Endothelial cell of umbilical vein (primary cell): Measurements from ENCODE around the gene NPS.

Experiments used
- EZH2 ChIP-seq: IDR thresholded peaks from 2 replicates; pipeline ENCODE4 v1.6.1; 2012; ENCODE audit warnings: borderline replicate concordance, low read depth, mild to moderate bottlenecking, moderate library complexity, low read length, inconsistent platforms; ENCODE audit not compliant: severe bottlenecking
- JUN ChIP-seq: IDR thresholded peaks from 2 replicates; pipeline ENCODE4 v1.6.1; 2011; ENCODE audit warnings: borderline replicate concordance, low read depth; ENCODE audit not compliant: insufficient read length, insufficient read depth
- POLR2A ChIP-seq: IDR thresholded peaks from 2 replicates; pipeline ENCODE4 v1.6.1; 2012; ENCODE audit warnings: low read depth, mild to moderate bottlenecking, control low read depth, low read length
- TF ChIP-seq, protein P1 (sequence below), 2 donors: IDR thresholded peaks; 1 replicate in 1 of 2; 2 replicates in 1 of 2; pipeline ENCODE4 v1.5.1; 2011; ENCODE audit warnings: low read length in 2 of 2, mild to moderate bottlenecking in 2 of 2, moderate library complexity in 2 of 2, control low read depth in 1 of 2, inconsistent platforms in 1 of 2, low read depth in 1 of 2; ENCODE audit not compliant: insufficient read depth in 1 of 2; ENCODE audit errors: extremely low read depth in 1 of 2
- TF ChIP-seq, protein P2 (sequence below): IDR thresholded peaks from 2 replicates; pipeline ENCODE4 v1.6.1; 2011; ENCODE audit not compliant: insufficient read depth, insufficient read length

DNA sequence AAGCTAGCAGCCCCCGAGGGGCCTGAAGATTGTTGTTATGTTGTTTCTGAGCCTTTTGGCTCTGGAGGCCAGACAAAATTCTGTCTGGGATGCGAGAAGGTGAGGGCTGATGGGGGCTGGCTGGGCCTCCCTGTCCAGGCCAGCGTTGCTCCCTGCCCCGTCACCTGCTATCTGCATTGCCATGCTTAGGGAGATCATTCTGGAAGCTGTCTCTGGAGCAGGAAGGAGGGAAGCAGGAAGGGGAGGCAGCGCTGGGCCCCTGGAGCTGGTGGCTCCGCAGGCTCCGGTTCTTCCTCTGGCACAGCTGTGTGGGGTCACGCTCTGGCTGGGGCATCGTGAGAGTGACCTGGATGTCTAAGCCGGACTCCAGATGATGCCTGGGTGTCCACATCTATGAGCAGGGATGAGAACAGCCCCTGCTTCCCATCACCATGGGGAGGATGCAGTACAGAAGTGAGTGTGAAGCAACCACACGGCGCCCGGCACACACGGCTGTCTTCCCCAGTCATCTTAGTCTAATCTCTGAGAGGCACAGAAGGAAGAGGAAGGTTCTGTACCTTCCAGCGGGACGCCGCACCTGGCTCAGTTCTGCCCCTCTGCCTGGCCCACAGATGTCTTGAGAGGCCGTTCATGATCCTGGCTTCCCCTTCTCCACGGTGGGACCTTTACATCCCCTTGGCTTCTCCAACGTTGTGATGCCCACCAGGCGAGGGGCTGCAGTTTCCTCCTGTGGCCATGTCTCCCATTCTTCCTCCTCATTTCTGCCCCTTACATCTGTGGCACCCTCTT lies 11.9 kb upstream of the NPS start:
- TF ChIP-seq POLR2A (no peak), JUN (no peak), EZH2 (no peak)
- TF ChIP-seq, protein P1, sequence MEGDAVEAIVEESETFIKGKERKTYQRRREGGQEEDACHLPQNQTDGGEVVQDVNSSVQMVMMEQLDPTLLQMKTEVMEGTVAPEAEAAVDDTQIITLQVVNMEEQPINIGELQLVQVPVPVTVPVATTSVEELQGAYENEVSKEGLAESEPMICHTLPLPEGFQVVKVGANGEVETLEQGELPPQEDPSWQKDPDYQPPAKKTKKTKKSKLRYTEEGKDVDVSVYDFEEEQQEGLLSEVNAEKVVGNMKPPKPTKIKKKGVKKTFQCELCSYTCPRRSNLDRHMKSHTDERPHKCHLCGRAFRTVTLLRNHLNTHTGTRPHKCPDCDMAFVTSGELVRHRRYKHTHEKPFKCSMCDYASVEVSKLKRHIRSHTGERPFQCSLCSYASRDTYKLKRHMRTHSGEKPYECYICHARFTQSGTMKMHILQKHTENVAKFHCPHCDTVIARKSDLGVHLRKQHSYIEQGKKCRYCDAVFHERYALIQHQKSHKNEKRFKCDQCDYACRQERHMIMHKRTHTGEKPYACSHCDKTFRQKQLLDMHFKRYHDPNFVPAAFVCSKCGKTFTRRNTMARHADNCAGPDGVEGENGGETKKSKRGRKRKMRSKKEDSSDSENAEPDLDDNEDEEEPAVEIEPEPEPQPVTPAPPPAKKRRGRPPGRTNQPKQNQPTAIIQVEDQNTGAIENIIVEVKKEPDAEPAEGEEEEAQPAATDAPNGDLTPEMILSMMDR (IDR thresholded peaks at IDR 0.05; ENCODE audit: extremely low read depth in 1 of 2, insufficient read depth in 1 of 2, low read depth in 1 of 2, low read length in 2 of 2): no peak
- TF ChIP-seq, protein P2, sequence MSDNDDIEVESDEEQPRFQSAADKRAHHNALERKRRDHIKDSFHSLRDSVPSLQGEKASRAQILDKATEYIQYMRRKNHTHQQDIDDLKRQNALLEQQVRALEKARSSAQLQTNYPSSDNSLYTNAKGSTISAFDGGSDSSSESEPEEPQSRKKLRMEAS: no peak
